ENCODE data around the gene PRKAR1A.

GRCh38 chr17:68519911-68520310 is 7.7 kb downstream of the PRKAR1A start:
- TF ChIP-seq MAX (CRISPR knock-in tag; IDR thresholded peaks at IDR 0.05) (no peak), ZNF317 (CRISPR knock-in tag; IDR thresholded peaks at IDR 0.05; ENCODE audit: borderline replicate concordance, low read depth) (no peak), GRHL2 (CRISPR knock-in tag; IDR thresholded peaks at IDR 0.05; ENCODE audit: insufficient replicate concordance, severe bottlenecking) (no peak), CREM (CRISPR knock-in tag; IDR thresholded peaks at IDR 0.05) (no peak), TEAD4 (CRISPR knock-in tag; IDR thresholded peaks at IDR 0.05) (no peak), ESRRA (CRISPR knock-in tag; IDR thresholded peaks at IDR 0.05; ENCODE audit: borderline replicate concordance) (no peak)

All from WTC11 (cell line).